Left hindlimb (tissue), 1 donor: ENCODE measurements around the gene DYNC1I1.

Experiments used
- DNase-seq: peaks from one replicate; pipeline ENCODE4 v3.0.0-alpha.2; 2018

DYNC1I1 gene

GRCh38 chr7:95863623-95864022, 91.3 kb downstream of the DYNC1I1 start:
- DNase-seq: no peak

GRCh38 chr7:95865716-95866371, 93.5 kb downstream of the DYNC1I1 start:
- no peak for DNase-seq

- DNase-seq: no peak
Observed at GRCh38 chr7:95867309-95867708, 95.0 kb downstream of the DYNC1I1 start.

- no peak for DNase-seq
Observed at GRCh38 chr7:95871075-95871848, 98.9 kb downstream of the DYNC1I1 start.

- no peak for DNase-seq
Observed at GRCh38 chr7:95871896-95872295, 99.5 kb downstream of the DYNC1I1 start.

GRCh38 chr7:95874129-95874528, 101.8 kb downstream of the DYNC1I1 start:
- DNase-seq: no peak

- DNase-seq: no peak
Observed at GRCh38 chr7:95874541-95875265, 102.3 kb downstream of the DYNC1I1 start.

- DNase-seq: no peak
Observed at GRCh38 chr7:95875519-95875918, 103.2 kb downstream of the DYNC1I1 start.

GRCh38 chr7:95878677-95879076, 106.3 kb downstream of the DYNC1I1 start:
- no peak for DNase-seq

- DNase-seq: no peak
Observed at GRCh38 chr7:95881597-95881996, 109.2 kb downstream of the DYNC1I1 start.

- no peak for DNase-seq
Observed at GRCh38 chr7:95883217-95883616, 110.9 kb downstream of the DYNC1I1 start.

GRCh38 chr7:95886501-95887090, 114.2 kb downstream of the DYNC1I1 start:
- no peak for DNase-seq

GRCh38 chr7:95893484-95893883, 121.1 kb downstream of the DYNC1I1 start:
- no peak for DNase-seq

GRCh38 chr7:95897557-95898251, 125.3 kb downstream of the DYNC1I1 start:
- DNase-seq: no peak

GRCh38 chr7:95899919-95900513, 127.7 kb downstream of the DYNC1I1 start:
- peak; percentile 40 for DNase-seq

- DNase-seq: peak; percentile 37
Observed at GRCh38 chr7:95901006-95901405, 128.7 kb downstream of the DYNC1I1 start.

GRCh38 chr7:95904099-95904498, 131.7 kb downstream of the DYNC1I1 start:
- DNase-seq: no peak

GRCh38 chr7:95905167-95905566, 132.8 kb downstream of the DYNC1I1 start:
- DNase-seq: no peak

- DNase-seq: no peak
Observed at GRCh38 chr7:95906851-95907250, 134.5 kb downstream of the DYNC1I1 start.

- no peak for DNase-seq
Observed at GRCh38 chr7:95907337-95907736, 135.0 kb downstream of the DYNC1I1 start.

GRCh38 chr7:95908499-95908898, 136.1 kb downstream of the DYNC1I1 start:
- no peak for DNase-seq

GRCh38 chr7:95910341-95910740, 138.0 kb downstream of the DYNC1I1 start:
- no peak for DNase-seq
